HepG2 (cell line): ENCODE results near the gene PCCB. TPM values are rescaled to one million over a fixed set of nuclear protein-coding genes. Genes with fewer than 3 reads are reported as not detected.

Experiments
- CCDC6 ChIP-seq: sonication (generic); formaldehyde crosslinking; IDR thresholded peaks from 2 replicates; pipeline ENCODE4 v1.8.1; 2022; ENCODE audit warnings: mild to moderate bottlenecking, missing genetic modification reagents, moderate library complexity
- DDIT3 ChIP-seq: sonication (generic); formaldehyde crosslinking; IDR thresholded peaks from 2 replicates; pipeline ENCODE4 v1.4.0; 2020; ENCODE audit warnings: mild to moderate bottlenecking, missing genetic modification reagents
- ELF4 ChIP-seq: sonication (generic); formaldehyde crosslinking; IDR thresholded peaks from 2 replicates; pipeline ENCODE4 v1.5.0; 2020; ENCODE audit warnings: missing genetic modification reagents, mild to moderate bottlenecking, moderate library complexity, borderline replicate concordance
- ETV5 ChIP-seq: IDR thresholded peaks from 2 replicates; pipeline ENCODE4 v1.6.1; 2018; ENCODE audit warnings: missing biosample characterization, missing genetic modification reagents, inconsistent platforms, borderline replicate concordance
- ETV6 ChIP-seq: sonication (generic); formaldehyde crosslinking; conservative IDR thresholded peaks from 2 replicates; pipeline ENCODE4 v1.4.0; 2020; ENCODE audit warnings: missing genetic modification reagents
- GMEB2 ChIP-seq: IDR thresholded peaks from 2 replicates; pipeline ENCODE4 v1.6.1; 2016; ENCODE audit warnings: missing biosample characterization, missing genetic modification reagents, low read depth
- GTF2F1 ChIP-seq: fragments of 150-350 bp; IDR thresholded peaks from 2 replicates; pipeline ENCODE4 v1.6.1; 2014; ENCODE audit warnings: low read length
- HMGXB4 ChIP-seq, 2 experiments: sonication (generic) in 1 of 2; formaldehyde crosslinking in 1 of 2; IDR thresholded peaks; 2 replicates each; pipeline versions ENCODE4 v1.4.0 to v1.6.1; 2018 to 2020; ENCODE audit warnings: missing genetic modification reagents in 2 of 2, borderline replicate concordance in 1 of 2, low read depth in 1 of 2, mild to moderate bottlenecking in 1 of 2, missing biosample characterization in 1 of 2
- HOXD1 ChIP-seq: sonication (generic); formaldehyde crosslinking; IDR thresholded peaks from 2 replicates; pipeline ENCODE4 v1.5.0; 2020; ENCODE audit warnings: missing genetic modification reagents
- MAX ChIP-seq: IDR thresholded peaks from 2 replicates; pipeline ENCODE4 v1.6.1; 2012; ENCODE audit warnings: inconsistent platforms
- SOX13 ChIP-seq, 3 experiments: fragments of 450-650 bp in 1 of 3; sonication (generic) in 1 of 3; formaldehyde crosslinking in 1 of 3; IDR thresholded peaks in 2 of 3; conservative IDR thresholded peaks in 1 of 3; 2 replicates each; pipeline versions ENCODE4 v1.5.0 to v1.6.1; 2016 to 2020; ENCODE audit warnings: antibody characterized with exemption in 1 of 3, mild to moderate bottlenecking in 1 of 3, missing compliant biosample characterization in 1 of 3, missing genetic modification reagents in 1 of 3, moderate library complexity in 1 of 3
- ZNF501 ChIP-seq: sonication (generic); formaldehyde crosslinking; IDR thresholded peaks from 2 replicates; pipeline ENCODE4 v1.5.1; 2020; ENCODE audit warnings: mild to moderate bottlenecking, moderate library complexity, missing genetic modification reagents
- ZSCAN30 ChIP-seq: sonication (generic); formaldehyde crosslinking; IDR thresholded peaks from 2 replicates; pipeline ENCODE4 v1.5.0; 2020; ENCODE audit warnings: mild to moderate bottlenecking, missing genetic modification reagents
- polyA plus RNA-seq, 8 experiments: library from polyadenylated mRNA; depleted of rRNA in 3 of 8; stranded (reverse) in 7 of 8; unstranded in 1 of 8; fragments of >200 nt; fragmentation: Illumina TruSeq in 4 of 8; extraction: Trizol in 4 of 8; gene quantifications; 2 replicates each; pipeline versions ENCODE4 v1.2.1 to v1.2.3, GENCODE V29; 2011 to 2016; ENCODE audit warnings: low read depth in 4 of 8, missing spikeins in 1 of 8, mixed read lengths in 1 of 8; ENCODE audit not compliant: insufficient read depth in 1 of 8
- total RNA-seq, 5 experiments: library from RNA; depleted of rRNA; stranded (reverse); fragments of >200 nt; fragmentation: Illumina TruSeq; extraction: Trizol; gene quantifications; 2 replicates each; pipeline ENCODE4 v1.2.3, GENCODE V29; 2016; ENCODE audit warnings: low read depth in 1 of 5
- TF ChIP-seq, protein P1 (sequence below): sonication (generic); formaldehyde crosslinking; IDR thresholded peaks from 2 replicates; pipeline ENCODE4 v1.4.0; 2020; ENCODE audit warnings: mild to moderate bottlenecking, low read depth, missing genetic modification reagents
- TF ChIP-seq, protein P2 (sequence below): sonication (generic); formaldehyde crosslinking; IDR thresholded peaks from 2 replicates; pipeline ENCODE4 v1.4.0; 2020; ENCODE audit warnings: missing genetic modification reagents, borderline replicate concordance

The PCCB gene
- total and polyA plus RNA-seq, 2 of the 13 experiments (the other 11 are each of a cell fraction or from before 2014, with no cell fraction given), result 84.1 to 88.7 TPM

GRCh38 chr3:136250059-136250902, at the start of gene PCCB (continued):
- TF ChIP-seq DDIT3 (no peak), HMGXB4 (CRISPR knock-in tag; IDR thresholded peaks at IDR 0.05; ENCODE audit: borderline replicate concordance in 1 of 2, low read depth in 1 of 2) (peak; percentile 90 to 95; a peak in 3 of 4 replicates), SOX13 (IDR thresholded peaks at IDR 0.05) (no peak), SOX13 (CRISPR knock-in tag; conservative IDR thresholded peaks at IDR 0.05 in 1 of 2, IDR thresholded peaks at IDR 0.05 in 1 of 2) (peak in 1 of 2 experiments; percentile 14; a peak in 1 of 4 replicates), HOXD1 (CRISPR knock-in tag) (peak; percentile 50; the same call in 1 of the 2 replicates), GTF2F1 (no peak), ZSCAN30 (CRISPR knock-in tag) (peak; percentile 73; the same call in 1 of the 2 replicates), CCDC6 (peak; percentile 93), ETV5 (CRISPR knock-in tag) (no peak; the same call in 1 of the 2 replicates), ELF4 (CRISPR knock-in tag) (peak; percentile 76; the same call in 1 of the 2 replicates), MAX (peak; percentile 82; the same call in 1 of the 2 replicates), ETV6 (peak; percentile 38; the same call in 1 of the 2 replicates), GMEB2 (CRISPR knock-in tag) (no peak), ZNF501 (CRISPR knock-in tag) (peak; percentile 85)
- TF ChIP-seq, protein P1, sequence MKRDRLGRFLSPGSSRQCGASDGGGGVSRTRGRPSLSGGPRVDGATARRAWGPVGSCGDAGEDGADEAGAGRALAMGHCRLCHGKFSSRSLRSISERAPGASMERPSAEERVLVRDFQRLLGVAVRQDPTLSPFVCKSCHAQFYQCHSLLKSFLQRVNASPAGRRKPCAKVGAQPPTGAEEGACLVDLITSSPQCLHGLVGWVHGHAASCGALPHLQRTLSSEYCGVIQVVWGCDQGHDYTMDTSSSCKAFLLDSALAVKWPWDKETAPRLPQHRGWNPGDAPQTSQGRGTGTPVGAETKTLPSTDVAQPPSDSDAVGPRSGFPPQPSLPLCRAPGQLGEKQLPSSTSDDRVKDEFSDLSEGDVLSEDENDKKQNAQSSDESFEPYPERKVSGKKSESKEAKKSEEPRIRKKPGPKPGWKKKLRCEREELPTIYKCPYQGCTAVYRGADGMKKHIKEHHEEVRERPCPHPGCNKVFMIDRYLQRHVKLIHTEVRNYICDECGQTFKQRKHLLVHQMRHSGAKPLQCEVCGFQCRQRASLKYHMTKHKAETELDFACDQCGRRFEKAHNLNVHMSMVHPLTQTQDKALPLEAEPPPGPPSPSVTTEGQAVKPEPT (CRISPR knock-in tag), result no peak
- TF ChIP-seq, protein P2, sequence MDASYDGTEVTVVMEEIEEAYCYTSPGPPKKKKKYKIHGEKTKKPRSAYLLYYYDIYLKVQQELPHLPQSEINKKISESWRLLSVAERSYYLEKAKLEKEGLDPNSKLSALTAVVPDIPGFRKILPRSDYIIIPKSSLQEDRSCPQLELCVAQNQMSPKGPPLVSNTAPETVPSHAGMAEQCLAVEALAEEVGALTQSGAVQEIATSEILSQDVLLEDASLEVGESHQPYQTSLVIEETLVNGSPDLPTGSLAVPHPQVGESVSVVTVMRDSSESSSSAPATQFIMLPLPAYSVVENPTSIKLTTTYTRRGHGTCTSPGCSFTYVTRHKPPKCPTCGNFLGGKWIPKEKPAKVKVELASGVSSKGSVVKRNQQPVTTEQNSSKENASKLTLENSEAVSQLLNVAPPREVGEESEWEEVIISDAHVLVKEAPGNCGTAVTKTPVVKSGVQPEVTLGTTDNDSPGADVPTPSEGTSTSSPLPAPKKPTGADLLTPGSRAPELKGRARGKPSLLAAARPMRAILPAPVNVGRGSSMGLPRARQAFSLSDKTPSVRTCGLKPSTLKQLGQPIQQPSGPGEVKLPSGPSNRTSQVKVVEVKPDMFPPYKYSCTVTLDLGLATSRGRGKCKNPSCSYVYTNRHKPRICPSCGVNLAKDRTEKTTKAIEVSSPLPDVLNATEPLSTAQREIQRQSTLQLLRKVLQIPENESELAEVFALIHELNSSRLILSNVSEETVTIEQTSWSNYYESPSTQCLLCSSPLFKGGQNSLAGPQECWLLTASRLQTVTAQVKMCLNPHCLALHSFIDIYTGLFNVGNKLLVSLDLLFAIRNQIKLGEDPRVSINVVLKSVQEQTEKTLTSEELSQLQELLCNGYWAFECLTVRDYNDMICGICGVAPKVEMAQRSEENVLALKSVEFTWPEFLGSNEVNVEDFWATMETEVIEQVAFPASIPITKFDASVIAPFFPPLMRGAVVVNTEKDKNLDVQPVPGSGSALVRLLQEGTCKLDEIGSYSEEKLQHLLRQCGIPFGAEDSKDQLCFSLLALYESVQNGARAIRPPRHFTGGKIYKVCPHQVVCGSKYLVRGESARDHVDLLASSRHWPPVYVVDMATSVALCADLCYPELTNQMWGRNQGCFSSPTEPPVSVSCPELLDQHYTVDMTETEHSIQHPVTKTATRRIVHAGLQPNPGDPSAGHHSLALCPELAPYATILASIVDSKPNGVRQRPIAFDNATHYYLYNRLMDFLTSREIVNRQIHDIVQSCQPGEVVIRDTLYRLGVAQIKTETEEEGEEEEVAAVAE (CRISPR knock-in tag), result peak; percentile 64; the same call in 1 of the 2 replicates
